Measurements from ENCODE around the gene BAZ2B.
"Not testable (repeated sequence)": the region's sequence is repeated elsewhere in the genome, so short reads cannot be mapped to it uniquely, and the experiment has no call there.

BAZ2B gene

GRCh38 chr2:159402160-159402559, 214.2 kb downstream of the BAZ2B start:
- not testable (repeated sequence) for DNase-seq

DNA sequence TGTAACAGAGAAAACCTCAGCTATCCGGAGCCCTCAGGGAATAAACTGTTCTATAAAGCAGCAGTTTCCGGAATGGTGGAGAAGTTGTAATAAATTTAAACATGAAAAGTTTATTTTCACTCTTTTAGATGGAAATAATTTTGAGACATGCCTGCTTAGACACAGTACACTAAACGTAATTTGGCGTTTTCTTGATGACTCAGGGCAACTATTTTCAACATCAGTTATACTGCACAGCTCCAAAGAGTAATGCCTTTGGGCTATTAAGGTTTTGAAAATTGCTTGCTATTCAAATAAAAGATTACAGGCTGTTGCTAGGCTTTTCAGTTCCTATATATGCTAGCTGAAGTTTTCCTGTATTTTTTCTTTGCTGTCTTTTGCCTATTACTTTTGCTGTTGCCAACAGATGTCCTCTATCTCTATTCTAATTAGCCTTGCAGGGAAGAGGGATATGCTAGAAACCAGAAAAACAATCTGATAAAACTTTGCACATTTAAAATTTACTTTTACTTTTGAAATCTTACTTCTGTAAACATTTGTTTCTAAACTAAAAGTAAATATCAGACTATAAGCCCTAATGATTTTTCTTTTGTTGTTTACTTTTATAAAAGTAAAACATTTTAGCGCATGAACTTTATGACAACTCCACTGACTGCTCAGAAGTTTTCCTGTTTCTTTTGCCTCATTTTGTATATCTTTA, 216.5 kb downstream of the BAZ2B start:
- DNase-seq = no peak

GRCh38 chr2:159396799-159397198, 219.5 kb downstream of the BAZ2B start:
- DNase-seq = no peak

- DNase-seq = no peak
Observed at GRCh38 chr2:159382447-159383028, 233.8 kb downstream of the BAZ2B start.

- DNase-seq = no peak
Observed at GRCh38 chr2:159381574-159381973, 234.8 kb downstream of the BAZ2B start.

DNA sequence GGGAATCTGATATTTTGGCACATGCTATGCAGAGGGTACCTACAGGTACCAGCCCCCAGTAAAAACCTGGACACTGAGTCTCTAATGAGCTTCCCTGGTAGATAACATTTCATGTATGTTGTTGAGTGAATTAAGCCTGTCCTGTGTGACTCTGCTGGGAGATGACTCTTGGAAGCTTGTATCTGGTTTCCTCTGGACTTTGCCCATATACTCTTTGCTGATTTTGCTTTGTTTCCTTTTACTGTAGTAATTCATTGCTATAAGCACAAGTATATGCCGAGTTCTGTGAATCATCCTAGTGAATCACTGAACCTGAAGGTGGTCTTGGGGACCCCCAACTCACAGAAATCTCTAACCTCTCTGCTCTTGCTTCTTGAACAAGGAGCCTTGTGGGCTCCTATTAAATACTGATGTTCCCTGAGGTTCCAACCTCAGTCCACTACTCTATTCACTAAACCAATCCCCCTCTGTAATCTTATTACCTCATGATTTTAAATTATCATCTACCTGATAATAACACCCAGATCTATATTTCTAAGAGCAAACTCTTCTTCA, 235.6 kb downstream of the BAZ2B start:
- no peak for DNase-seq

- DNase-seq = no peak
Observed at GRCh38 chr2:159379181-159379580, 237.2 kb downstream of the BAZ2B start.

DNA sequence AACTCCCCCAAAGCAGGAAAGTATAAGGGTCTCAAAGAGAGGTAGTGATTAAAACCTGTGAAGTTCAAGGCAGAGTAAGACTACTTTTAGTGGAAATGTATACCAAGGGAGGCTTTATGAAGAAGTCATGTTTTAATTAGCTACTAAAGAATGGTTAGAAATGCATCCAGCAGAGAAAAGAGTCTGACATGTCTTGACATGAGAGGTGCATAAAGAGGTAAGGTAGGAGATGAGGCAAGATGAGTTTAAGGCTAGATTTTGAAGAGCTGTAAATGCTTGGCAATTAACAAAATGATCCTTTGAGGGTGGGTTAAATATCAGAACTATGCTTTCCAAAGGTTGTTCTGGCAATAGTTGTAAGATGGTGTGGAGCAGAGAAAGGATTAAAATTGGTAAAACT, 241.1 kb downstream of the BAZ2B start:
- no peak for DNase-seq

DNA sequence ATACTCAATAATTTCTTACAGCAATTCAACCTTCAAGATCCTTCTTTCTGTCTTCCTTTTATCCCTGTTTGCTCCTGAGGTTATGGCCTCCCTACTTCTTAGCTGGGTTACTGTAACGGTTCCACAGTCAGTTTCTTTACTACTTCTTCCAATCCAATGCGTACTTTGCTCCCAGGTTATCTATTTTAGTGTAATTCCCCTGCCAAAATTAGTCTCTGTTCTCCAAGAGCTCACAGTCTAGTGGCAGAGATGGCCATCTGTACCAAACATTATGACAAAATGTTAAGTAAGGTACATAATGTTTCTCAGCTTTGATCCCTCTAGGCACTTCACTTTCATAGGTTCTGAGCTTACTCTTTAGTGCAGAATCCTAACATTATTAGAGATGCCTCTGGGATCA, 244.8 kb downstream of the BAZ2B start:
- no peak for DNase-seq

GRCh38 chr2:159366538-159366937, 249.8 kb downstream of the BAZ2B start:
- no peak for DNase-seq

GRCh38 chr2:159362816-159363251, 253.5 kb downstream of the BAZ2B start:
- DNase-seq = no peak

GRCh38 chr2:159362094-159362493, 254.3 kb downstream of the BAZ2B start:
- no peak for DNase-seq

DNA sequence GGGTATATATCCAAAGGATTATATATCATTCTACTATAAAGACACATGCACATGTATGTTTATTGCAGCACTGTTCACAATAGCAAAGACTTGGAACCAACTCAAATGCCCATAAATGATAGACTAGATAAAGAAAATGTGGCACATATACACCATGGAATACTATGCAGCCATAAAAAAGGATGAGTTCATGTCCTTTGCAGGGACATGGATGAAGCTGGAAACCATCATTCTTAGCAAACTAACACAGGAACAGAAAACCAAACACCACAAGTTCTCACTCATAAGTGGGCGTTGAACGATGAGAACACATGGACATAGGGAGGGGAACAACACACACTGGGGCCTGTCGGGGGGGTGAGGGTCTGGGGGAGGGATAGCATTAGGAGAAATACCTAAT, 254.7 kb downstream of the BAZ2B start:
- DNase-seq = not testable (repeated sequence)

- no peak for DNase-seq
Observed at GRCh38 chr2:159356053-159356554, 260.2 kb downstream of the BAZ2B start.

DNA sequence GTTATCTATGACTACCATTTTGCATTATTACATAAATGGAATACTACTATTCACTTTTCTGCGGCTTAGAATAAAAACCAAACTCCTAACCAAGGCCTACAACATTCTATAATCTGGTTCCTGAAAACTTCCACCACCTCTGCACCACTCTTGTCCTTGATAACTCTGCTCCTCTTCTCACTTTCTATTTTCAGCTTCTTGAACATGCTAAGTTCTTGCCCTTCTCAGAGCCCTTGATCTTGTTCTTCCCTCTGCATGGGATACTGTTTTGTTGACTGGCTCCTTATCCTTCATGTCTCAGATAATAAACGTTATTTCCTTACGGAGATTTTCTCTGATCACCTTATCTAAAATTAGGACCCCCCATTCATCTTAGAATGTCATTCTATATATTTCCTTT, 264.4 kb downstream of the BAZ2B start:
- DNase-seq = no peak

- DNase-seq = no peak
Observed at GRCh38 chr2:159349674-159350299, 266.6 kb downstream of the BAZ2B start.

GRCh38 chr2:159326569-159327255, 289.6 kb downstream of the BAZ2B start:
- no peak for DNase-seq

DNA sequence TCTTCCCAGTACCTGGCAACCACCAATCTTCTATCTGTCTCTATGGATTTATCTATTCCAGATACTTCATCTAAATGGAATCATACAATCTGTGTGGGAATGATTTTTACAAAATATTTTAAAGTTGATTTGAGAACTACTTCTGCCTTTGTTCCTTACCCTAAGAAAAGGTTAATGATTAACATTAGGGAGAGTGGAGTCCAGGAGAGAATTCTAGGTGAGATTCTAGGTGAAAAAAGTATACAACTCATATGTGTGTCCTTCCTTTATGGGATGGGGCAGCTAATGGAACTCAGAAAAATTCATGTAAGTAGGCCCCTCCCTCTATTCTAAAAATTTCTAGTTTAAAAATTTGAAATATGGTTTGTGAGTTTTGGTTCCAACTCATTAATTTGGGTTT, 293.9 kb downstream of the BAZ2B start:
- no peak for DNase-seq

DNA sequence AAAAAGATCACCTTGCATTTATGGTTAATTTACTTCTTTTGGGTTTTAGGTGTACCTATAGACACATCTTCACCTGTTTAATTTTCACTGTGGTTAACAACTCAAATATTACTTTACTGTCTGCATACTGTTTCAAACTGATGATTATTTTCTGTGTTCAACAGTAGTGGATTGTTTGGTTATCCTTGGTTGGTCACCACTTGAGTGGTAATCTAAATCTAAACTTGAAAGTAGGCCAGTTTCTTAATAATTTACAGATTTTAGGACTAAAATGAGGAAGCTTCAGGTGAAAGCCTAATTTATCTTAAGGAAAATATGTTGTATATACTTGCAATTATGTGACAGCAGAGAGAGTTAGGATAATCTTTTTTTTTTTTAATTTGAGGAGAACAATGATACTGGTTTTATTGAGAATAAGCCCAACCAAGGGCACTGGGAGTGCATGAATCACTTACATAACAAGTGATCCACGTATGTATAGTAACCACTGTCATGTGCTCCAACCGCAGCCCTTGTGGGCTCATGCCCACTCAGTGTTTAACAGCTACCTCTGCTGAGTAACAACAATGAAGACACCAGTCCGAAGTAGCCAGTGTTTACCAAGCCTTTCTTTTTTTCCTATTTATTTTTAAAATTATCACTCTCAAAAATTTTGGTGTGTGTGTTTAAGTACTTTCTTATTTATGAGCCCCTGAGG, 298.8 kb downstream of the BAZ2B start:
- DNase-seq = no peak

GRCh38 chr2:159307942-159308341, 308.4 kb downstream of the BAZ2B start:
- no peak for DNase-seq

DNA sequence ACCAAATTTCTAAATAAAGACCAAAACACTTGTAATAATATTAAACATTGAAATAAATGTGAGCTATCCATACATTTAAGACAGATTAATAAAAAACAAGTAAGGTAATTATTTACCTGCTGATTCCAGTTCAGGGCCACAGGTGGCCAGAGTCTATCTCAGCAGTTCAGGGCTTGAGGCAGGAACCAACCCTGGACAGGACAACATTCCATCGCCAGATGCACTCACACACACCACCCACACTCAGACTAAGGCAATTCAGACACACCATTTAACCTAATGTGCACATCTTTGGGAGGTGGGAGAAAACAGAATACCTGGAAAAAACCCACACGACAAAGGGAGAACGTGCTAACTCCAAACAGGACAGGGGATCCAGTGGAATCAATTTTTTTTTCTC, 315.8 kb downstream of the BAZ2B start:
- DNase-seq = no peak

DNA sequence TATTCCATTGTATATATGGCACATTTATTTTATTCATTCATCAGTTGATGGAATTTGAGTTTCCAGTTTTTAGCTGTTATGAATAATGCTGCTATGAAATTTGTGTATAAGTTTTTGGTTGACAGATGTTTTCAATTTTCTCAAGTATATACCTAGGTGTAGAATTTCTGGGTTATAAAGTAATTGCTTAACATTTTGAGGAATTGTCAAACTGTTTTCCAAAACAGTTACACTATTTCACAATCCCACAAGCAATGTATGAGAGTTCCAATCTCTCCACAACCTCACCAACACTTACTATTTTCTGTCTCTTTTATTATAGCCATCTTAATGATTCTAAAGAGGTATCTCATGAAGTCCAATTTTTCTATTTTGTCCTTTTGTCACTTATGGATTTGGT, 317.4 kb downstream of the BAZ2B start:
- no peak for DNase-seq

Measured in activated T-cell treated with anti-CD3 and anti-CD28 coated beads, Interleukin-2, amount 50 U/mL, for 48 hours (primary cell).